HCT116 (cell line): ENCODE data around the gene ADGRF5.

Experiments
- CTCF ChIP-seq, 3 experiments: fragments of 200-600 bp in 1 of 3; sonication (generic) in 1 of 3; IDR thresholded peaks in 2 of 3; conservative IDR thresholded peaks in 1 of 3; 2 replicates each; pipeline ENCODE4 v1.5.1; 2012 to 2017; ENCODE audit warnings: low read depth in 2 of 3, low read length in 2 of 3, antibody characterized with exemption in 1 of 3, borderline replicate concordance in 1 of 3, control low read depth in 1 of 3, mild to moderate bottlenecking in 1 of 3, mixed read lengths in 1 of 3, mixed run types in 1 of 3, moderate library complexity in 1 of 3; ENCODE audit not compliant: insufficient read depth in 1 of 3
- MAX ChIP-seq: IDR thresholded peaks from 2 replicates; pipeline ENCODE4 v1.6.1; 2012
- POLR2A ChIP-seq: IDR thresholded peaks from 2 replicates; pipeline ENCODE4 v1.7.0; 2011; ENCODE audit warnings: borderline replicate concordance; ENCODE audit not compliant: insufficient read depth, insufficient read length; ENCODE audit errors: extremely low read depth
- POLR2AphosphoS5 ChIP-seq: IDR thresholded peaks from 2 replicates; pipeline ENCODE4 v1.6.1; 2011; ENCODE audit warnings: mild to moderate bottlenecking, low read depth, low read length, moderate library complexity
- TCF7L2 ChIP-seq: IDR thresholded peaks from 2 replicates; pipeline ENCODE4 v1.7.0; 2011; ENCODE audit warnings: borderline replicate concordance, inconsistent platforms; ENCODE audit not compliant: insufficient read depth, insufficient read length; ENCODE audit errors: extremely low read depth

GRCh38 chr6:46896871-46897270 is 24.9 kb downstream of the ADGRF5 start:
- no peak for TF ChIP-seq CTCF (IDR thresholded peaks at IDR 0.05 in 2 of 3, conservative IDR thresholded peaks at IDR 0.05 in 1 of 3; ENCODE audit: borderline replicate concordance in 1 of 3, insufficient read depth in 1 of 3, low read depth in 2 of 3, low read length in 2 of 3)
- TF ChIP-seq MAX, result no peak
- no peak for TF ChIP-seq POLR2A
- no peak for TF ChIP-seq POLR2AphosphoS5
- no peak for TF ChIP-seq TCF7L2
